ENCODE data around the gene TMEM30A. TPM values are rescaled to one million over a fixed set of nuclear protein-coding genes. Genes with fewer than 3 reads are reported as not detected.

TMEM30A gene
- total RNA-seq, 1 donor from 2014 or later: 74.4 TPM

- Mint-ChIP-seq H3K27me3 (no peaks in the 10 kb centered on the region), H3K36me3 (ENCODE audit: insufficient read depth) (peaks cover 16% of the 10 kb centered on the region), H3K27ac (no peak overlapping the region), H3K9me3 (ENCODE audit: low read depth) (no peaks in the 10 kb centered on the region), H3K4me1 (ENCODE audit: low read depth) (peaks cover 21% of the 10 kb centered on the region), H3K4me3 (ENCODE audit: low read depth) (no peak overlapping the region)
- peak; percentile 94 for TF ChIP-seq CTCF (IDR thresholded peaks at IDR 0.05; ENCODE audit: unreplicated experiment)
- no peak for DNase-seq (ENCODE audit: low spot score, unreplicated experiment)
Observed at GRCh38 chr6:75266716-75267291, 17.8 kb downstream of the TMEM30A start.

GRCh38 chr6:75263401-75263750 lies 21.2 kb downstream of the TMEM30A start:
- no peak for TF ChIP-seq CTCF (IDR thresholded peaks at IDR 0.05; ENCODE audit: unreplicated experiment)

GRCh38 chr6:75262716-75263400 lies 21.7 kb downstream of the TMEM30A start:
- peaks cover 10% of the 10 kb centered on the region for H3K36me3 Mint-ChIP-seq (ENCODE audit: insufficient read depth)
- DNase-seq (ENCODE audit: low spot score, unreplicated experiment): no peak
- no peak overlapping the region for H3K27ac Mint-ChIP-seq

More at GRCh38 chr6:75263401-75263750, 21.2 kb downstream of the TMEM30A start:
- Mint-ChIP-seq H3K36me3 (ENCODE audit: insufficient read depth) (peaks cover 10% of the 10 kb centered on the region), H3K4me1 (ENCODE audit: low read depth) (peaks cover 12% of the 10 kb centered on the region), H3K27ac (no peak overlapping the region), H3K9me3 (ENCODE audit: low read depth) (no peaks in the 10 kb centered on the region), H3K27me3 (no peaks in the 10 kb centered on the region), H3K4me3 (ENCODE audit: low read depth) (no peak overlapping the region)
- no peak for DNase-seq (ENCODE audit: low spot score, unreplicated experiment)

DNA sequence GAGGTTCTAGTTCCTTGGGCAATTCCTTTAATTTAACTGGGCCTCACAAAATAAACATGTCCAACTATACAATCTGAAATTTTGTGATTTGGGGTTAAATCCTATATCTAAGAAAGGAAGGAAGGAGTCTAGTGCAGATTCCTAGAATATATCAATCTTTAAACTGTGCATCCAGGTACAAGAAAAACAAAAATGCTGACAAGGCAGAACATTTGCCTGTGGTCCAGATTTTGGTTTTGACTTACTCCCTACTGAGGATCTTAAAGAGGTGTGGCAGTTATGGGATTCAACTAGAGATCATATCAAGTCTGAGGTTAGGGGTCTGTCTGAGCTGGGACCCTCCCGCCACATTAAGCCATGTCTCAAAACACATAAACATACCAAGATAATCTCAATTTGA lies 23.3 kb downstream of the TMEM30A start:
- no peak for DNase-seq (ENCODE audit: low spot score, unreplicated experiment)
- H3K9me3 Mint-ChIP-seq (ENCODE audit: low read depth): no peaks in the 10 kb centered on the region
- H3K27ac Mint-ChIP-seq: no peak overlapping the region
- peaks cover 14% of the 10 kb centered on the region for H3K36me3 Mint-ChIP-seq (ENCODE audit: insufficient read depth)
- H3K4me1 Mint-ChIP-seq (ENCODE audit: low read depth): no peaks in the 10 kb centered on the region
- no peak for TF ChIP-seq CTCF (IDR thresholded peaks at IDR 0.05; ENCODE audit: unreplicated experiment)
- no peak overlapping the region for H3K4me3 Mint-ChIP-seq (ENCODE audit: low read depth)
- H3K27me3 Mint-ChIP-seq: no peaks in the 10 kb centered on the region

More at GRCh38 chr6:75262716-75263400, 21.7 kb downstream of the TMEM30A start:
- Mint-ChIP-seq H3K4me3 (ENCODE audit: low read depth) (no peak overlapping the region), H3K27me3 (no peaks in the 10 kb centered on the region), H3K4me1 (ENCODE audit: low read depth) (peaks cover 7% of the 10 kb centered on the region), H3K9me3 (ENCODE audit: low read depth) (no peaks in the 10 kb centered on the region)
- no peak for TF ChIP-seq CTCF (IDR thresholded peaks at IDR 0.05; ENCODE audit: unreplicated experiment)

DNA sequence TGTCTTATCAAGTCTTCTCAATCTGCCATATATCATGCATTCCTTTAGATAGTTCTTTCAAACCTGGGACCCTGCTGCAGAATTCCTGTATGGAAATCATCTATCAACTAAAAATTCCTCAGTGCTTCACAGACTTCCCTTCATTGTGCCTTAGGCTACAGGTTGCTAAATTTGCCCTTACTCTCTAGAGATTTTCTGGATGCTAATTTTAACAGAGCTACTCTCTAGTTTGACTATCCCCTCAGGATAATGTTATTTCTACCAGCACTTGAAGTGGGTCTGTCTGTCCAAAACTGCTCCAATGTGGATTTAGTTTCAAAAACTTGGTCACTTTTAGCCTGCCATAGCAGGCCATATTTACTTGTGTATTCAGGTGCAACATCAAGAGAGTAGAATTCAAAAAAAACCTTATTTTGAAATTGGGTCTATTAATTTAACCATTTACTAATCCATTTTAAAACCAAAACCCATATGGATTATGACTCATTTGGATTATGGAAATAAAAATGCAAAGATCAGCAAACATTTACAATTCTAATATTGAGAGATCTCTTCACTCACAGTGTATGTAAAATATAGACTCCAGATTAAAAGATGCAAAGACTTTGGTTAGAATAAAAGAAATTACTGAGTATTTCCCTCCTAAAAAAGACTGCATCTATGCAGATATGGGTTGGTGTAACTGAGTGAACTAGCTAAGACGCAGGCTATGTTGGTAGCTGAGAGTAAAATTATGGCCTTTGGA lies 27.1 kb downstream of the TMEM30A start:
- no peak overlapping the region for H3K4me3 Mint-ChIP-seq (ENCODE audit: low read depth)
- H3K27me3 Mint-ChIP-seq: no peaks in the 10 kb centered on the region
- no peak for TF ChIP-seq CTCF (IDR thresholded peaks at IDR 0.05; ENCODE audit: unreplicated experiment)
- H3K27ac Mint-ChIP-seq: no peak overlapping the region
- no peaks in the 10 kb centered on the region for H3K4me1 Mint-ChIP-seq (ENCODE audit: low read depth)
- H3K36me3 Mint-ChIP-seq (ENCODE audit: insufficient read depth): peaks cover 14% of the 10 kb centered on the region
- H3K9me3 Mint-ChIP-seq (ENCODE audit: low read depth): no peaks in the 10 kb centered on the region
- no peak for DNase-seq (ENCODE audit: low spot score, unreplicated experiment)

Data from progenitor cell of endocrine pancreas (in vitro differentiated cells).